Stimulated activated CD4-positive, alpha-beta T cell treated with anti-CD3 and anti-CD28 coated beads, Interleukin-1b, Interleukin-23, amount 100 ng/mL, for 4 hours (primary cell): Measurements from ENCODE around the gene BTG1.

ENCODE experiments used
- DNase-seq, 2 donors: peaks; one replicate each; pipeline ENCODE4 v3.0.0-alpha.2; 2020; ENCODE audit warnings: low read depth in 2 of 2

BTG1 gene, protein sequence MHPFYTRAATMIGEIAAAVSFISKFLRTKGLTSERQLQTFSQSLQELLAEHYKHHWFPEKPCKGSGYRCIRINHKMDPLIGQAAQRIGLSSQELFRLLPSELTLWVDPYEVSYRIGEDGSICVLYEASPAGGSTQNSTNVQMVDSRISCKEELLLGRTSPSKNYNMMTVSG

DNA sequence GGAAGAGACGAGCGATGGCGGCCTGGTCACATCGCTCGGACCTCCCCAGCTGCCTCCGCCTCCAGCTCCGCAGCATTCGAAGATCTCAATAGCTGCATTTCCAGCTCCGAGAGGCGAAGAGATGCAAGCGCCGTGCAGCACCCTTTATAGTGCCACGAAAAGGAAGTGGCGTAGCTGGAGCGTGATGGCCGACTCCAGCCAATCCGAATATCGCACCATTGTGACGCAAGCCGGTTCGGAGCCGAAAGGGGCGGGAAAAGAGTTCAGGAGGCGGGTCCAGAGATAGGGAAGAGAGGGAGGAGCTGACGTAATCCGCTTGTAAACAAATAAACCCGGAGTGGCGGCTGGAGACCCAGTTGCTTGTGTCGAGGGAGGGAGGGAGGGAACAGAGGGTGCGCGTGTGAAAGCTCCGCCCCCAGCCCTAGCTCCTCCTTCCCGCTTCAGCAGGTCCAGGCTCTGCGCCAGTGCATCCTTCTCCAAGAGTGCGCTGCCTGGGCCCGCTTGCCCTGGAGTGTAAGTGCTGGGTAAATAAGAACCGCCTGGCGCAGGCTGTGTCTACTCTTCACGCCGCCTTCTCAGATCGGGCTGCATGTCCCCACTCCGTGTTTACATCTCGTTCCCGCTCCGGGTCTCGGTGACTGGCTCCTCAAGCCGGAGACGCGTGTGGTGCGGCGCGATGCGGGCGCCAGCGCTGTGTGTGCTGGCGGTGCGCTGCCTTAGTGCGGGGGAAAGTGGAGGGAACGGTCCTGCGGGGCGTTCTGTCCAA, at the start of gene BTG1:
Gene BTG1, minus strand, starts transcription at position 116 of the 766 bp plus-strand sequence. CDS start 311 bp downstream, outside the sequence.
- DNase-seq = peak; percentile 89 to 98

DNA sequence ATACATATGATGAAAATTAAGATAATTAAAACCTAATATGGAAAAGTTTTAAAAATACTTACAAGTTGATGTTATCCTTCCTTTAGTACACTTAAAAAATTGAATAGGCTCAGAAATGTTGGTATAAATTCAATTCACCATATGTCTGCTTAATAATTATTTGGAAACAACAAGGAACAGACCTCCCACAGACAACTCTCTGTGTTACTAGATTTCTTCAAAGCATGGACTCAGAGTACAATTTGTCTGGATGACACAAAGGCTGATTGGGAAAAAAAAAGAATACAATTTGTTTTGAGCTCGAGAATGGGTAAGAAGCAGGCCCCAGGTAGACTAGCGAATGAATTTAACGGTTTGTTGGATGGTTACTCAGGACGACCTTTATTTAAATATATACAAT, 48.9 kb upstream of the BTG1 start:
- DNase-seq = no peak

DNA sequence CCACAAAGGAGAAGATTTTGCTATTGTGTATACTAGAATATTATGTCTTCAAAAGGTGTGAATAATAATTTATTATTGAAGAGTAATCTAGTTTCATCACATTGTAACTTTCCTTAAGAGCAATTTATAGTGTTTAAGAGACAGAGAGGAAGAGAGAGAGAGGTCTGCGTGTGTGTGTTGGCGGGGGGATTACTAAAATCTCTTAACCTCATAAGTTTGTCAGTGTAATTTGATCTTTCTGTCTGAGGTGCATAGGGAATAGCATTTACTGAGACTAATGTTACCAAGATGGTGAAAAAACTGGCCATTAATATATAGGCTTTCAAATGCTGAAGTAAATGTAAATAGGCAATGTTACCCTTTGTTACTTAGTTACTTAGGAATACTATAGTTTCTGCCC, 48.2 kb upstream of the BTG1 start:
- DNase-seq = no peak

DNA sequence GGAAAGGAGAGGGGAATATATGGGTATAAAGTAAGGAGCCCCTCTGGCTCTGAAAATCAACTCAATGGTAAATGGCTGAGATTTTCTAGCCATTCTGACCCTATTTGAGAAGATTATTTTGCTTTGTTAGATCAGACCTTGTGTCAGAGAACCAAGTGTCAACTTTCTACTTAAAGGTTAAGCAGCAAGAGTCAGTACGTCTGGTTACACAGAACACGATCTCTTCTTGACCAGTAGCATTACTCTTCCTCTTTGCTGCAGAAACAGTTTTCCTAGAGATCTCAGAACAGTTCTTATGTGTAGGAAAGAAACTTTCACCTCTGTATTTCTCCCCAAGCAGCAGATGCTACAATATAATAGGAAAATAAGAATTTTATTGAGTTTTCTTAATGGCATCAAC, 47.4 kb upstream of the BTG1 start:
- DNase-seq = no peak

DNA sequence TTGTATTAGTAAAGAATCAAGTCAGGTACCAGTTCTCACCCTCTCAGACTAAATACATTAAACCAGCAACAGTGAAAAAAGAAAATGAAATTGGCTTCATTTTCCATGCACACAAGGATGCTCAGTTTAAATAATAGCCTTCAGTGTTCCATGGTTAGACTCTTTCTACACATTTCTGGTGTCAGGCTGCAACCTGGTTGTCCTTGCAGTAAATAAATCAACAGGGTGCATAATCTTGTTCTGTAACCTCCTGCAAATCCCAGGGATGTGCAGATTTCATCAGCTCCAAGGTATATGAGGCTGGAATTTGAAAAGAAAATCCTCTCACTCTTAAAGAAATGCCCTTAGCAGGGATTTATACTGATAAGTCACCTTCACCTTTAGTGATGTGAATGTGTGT, 46.7 kb upstream of the BTG1 start:
- no peak for DNase-seq

DNA sequence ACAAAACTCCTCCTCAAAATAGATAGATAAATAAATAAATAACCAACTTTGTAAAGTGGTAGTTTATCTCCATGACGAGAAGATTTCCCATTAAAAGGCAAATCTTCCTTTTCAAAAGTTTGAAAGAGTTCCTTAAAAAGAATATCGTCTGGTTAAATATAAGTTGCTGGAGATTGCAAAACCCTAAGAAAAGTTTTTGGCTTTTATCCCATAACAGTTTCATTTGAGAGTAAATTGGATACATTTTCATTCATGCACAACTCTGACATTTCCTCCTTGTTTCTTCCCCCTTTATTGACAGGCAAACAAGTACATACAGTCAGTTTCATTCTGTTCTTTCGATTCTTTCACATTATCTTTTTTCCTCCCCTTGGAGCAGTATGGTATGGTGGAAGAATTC, 45.4 kb upstream of the BTG1 start:
- no peak for DNase-seq

DNA sequence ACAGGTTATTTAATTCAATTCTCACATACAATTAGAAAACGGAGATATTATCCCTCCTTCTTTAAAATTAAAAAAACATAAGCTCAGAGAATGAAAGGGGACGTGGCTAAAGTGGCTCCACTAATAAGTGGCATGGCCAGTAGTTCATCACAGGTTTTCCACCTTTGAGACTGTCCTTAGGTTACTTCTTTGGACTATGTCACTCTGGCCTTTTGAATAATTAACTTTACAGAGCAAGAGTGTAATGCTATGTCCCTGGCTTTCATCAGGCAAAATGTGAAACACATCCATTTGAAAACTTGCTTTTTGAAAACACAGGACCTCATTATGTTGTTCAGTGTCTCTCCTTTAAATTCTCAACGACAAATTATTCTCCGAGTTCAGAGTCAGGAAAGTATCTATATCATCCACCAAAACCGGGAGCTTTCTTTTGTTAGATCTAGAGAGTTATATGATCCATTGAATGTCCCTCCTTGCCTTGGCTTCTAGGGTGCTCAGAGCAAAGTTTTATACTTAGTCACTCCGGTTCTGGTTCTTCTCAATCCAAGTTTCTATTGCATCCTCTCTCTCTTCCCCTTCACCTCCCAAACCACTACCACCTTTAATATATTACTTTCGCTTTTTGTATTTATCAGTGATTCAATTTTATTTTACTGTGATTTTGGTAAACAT, 43.0 kb upstream of the BTG1 start:
- no peak for DNase-seq

DNA sequence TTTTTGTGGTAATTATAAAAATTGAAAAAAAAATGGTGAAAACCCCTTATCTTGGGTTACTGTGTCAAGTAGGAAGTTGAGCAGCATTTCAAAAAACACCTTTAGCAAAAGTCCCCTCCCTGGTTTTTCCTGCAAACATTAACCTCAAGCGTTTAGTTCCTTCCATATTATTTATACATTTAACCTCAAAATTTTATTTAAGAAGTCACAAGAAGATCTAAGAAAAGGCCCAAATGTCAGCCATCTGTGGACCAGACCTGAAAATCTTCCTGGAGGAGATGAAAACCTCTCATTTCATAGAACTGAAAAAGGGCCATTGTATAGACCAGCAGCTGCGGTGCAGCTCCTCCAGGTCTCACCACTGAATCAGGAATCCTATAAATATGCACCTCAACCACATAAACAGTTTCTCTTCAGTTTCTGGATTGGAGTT, 40.4 kb upstream of the BTG1 start:
- DNase-seq = no peak

DNA sequence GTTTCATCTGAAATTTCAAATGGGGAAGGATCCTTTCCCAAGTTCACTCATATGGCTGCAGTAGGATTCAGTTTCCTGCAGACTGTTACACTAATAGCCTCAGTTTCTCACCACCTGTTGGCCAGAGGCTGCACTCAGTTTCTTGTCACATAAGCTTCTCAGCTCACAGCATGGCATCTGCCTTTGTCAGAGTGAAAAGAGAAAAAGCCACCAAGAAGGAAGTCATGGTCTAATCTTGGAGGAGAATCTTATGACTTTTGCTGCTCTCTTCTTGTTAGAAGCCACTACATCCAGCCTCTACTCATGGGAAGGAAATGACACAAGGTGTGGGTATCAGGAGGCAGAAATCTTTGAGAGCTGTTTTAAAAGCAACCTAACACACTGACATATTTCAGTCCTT, 39.4 kb upstream of the BTG1 start:
- DNase-seq = no peak

DNA sequence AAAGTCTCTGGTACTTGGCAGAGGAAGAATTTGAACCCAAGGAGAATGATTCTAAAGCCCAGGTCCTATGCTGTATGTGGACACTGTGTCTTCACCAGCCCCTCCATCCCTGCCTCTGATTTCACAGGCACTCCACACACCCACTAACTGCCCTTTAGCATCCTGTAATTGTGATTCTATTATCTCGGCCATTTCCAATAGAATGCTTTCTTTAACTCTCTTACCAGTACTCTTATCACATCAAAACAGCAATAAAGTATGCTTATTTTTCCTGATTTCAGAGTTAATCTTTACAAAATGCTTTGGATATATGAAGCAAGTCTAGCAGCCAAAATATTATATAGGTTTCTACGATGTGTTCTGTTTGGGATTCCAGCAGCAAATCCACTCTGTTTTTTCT, 37.9 kb upstream of the BTG1 start:
- DNase-seq = no peak

DNA sequence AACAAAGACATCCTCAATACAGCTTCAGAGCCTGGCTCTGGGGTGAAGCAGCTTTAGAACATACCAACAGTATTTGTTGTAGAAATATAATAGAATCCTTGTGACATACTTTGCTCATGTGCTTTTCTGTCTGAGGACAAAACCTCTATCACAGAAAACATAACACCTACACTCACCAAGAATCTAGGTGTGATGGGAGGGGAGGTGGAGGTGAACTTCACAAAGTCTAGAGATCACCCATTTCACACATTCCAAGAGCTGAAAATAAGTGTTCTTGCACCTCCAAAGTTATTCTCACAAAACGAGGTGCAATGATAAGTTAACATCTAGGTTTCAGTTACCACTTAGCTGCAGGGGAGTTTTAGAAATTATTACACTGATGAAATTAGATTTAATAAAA, 32.7 kb upstream of the BTG1 start:
- DNase-seq = no peak

DNA sequence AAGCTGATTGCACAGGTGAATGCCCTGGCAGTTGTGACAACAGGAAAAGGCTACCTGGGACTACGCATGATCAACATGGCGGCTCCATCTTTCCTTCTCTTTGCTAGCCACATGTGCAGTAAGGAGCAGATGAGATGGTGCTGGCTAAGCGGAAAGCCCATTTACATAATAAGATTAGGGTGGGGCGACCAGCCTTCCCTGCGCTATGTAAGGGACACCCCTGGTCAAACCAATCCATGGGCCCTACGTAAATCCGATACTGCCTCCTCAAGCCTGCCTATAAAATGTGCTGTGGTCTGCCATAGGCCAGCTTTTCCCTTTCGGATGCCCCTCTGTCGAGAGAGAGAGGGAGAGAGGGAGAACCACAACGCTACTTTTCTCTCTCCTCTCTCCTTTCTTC, 31.0 kb upstream of the BTG1 start:
- no peak for DNase-seq

DNA sequence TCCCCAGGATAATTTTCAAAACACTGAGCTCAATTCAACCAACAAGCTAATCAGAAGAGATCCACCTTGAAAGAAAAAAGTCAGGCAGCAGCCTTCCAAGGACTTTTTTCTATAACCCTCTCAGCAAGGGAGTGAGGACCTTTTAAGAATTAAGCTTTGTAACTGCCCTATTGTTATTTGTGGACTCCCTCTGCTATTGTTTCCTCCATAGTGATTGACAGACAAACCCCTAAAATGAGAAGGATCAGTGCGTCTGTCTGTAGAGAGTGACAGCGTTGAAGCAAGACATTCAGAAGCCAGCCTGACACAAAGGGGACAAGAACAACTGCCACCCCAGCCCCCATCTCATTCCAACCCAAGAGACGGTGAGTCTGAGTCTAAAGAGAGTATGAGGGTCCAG, 30.3 kb upstream of the BTG1 start:
- no peak for DNase-seq

DNA sequence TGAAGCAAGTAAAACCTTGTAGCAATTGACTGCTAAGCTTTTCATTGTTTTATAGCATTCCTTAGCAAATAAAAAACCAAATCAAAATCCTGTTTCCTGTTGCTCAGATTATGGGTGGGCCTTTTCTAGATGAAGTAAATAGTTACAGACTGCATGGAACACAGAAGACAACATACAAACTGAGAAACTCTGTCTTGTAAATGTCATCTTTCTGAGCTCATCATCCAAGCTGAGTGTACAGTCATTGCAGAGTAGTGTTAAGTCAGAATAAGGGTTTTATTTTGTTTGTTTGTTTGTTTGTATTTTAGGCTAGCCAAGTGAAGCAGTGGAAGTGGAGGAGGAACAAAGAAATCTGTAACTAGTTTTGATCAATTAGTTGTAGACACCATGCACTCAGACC, 24.4 kb upstream of the BTG1 start:
- DNase-seq = no peak

DNA sequence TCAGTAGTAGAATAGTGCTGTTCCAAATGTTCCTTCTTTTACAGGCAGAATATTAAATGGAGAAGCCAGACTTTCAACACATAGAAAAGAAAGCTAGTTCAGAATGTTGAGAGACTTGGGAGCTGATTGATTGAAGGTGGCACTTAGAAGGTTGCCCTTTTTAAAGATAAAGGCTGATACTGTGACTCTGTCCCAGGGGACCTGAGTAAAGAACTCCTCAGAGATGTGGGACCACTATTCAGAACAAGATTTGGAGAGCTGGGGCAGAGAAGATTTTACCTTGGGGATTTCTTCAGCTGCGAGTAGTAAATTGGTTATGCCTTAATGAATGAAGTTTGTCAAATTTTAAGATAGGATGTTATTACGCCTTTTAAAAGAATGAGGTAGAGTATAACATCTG, 21.4 kb upstream of the BTG1 start:
- DNase-seq = no peak

DNA sequence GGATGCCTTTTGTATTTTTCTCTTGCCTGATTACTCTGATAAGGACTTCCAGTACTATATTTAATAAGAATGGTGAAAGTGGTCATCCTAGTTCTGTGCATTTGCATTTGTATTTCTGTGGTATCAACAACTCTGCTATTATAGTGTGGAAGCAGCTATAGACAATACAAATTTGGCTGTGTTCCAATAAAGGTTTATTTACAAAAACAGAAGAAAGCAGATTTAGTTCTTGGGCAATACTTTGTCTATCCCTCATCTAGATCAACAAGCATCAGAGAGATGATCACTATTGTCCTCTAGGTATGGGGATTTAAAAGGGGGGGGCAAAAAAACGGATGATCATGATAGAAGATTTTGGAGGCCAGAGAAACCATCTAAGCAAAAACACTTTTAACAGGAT, 19.1 kb upstream of the BTG1 start:
- DNase-seq = no peak

DNA sequence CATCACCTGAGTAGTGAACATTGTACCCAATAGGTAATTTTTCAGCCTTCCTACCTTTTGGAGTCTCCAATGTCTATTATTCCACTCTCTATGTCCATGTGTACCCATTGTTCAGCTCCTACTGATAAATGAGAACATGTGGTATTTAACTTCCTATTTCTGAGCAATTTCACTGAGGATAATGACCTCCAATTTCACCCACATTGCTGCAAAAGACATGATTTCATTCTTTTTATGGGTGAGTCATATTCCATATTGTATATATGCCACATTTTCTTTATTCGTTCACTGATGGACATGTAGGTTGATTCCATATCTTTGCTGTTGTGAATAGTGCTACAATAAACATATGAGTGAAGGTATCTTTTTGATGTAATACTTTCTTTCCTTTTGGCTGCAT, 16.4 kb upstream of the BTG1 start:
- DNase-seq = no peak

DNA sequence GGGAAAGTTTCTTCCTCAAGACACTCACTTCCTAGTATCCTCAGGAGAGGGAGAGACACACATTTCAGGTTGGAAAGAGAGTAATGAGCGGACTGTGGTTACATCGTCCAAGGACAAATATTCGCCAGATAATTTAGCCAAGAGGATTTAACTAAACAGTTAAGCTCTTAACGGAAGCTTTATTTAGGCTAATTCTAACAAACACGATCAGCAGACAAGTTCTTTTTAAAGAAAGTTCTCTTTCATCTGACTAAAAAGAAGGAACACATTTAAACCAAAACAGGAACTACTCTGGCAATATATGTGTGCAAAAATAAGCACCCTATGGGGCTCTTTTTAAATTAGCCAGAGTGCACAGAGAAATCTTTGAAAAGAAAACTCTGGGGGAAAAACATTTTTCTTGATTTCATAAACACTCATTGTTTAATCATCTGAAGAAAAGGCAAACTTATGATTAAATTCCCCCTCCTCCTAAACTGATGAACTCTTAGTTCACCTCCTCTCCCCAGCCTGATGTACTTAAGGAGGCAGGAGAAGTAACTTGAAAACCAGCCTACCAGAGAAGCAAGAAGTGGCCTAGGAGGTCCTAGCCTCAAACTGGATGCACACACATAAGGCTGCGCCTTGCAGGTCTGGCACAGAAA, 13.3 kb upstream of the BTG1 start:
- no peak for DNase-seq

DNA sequence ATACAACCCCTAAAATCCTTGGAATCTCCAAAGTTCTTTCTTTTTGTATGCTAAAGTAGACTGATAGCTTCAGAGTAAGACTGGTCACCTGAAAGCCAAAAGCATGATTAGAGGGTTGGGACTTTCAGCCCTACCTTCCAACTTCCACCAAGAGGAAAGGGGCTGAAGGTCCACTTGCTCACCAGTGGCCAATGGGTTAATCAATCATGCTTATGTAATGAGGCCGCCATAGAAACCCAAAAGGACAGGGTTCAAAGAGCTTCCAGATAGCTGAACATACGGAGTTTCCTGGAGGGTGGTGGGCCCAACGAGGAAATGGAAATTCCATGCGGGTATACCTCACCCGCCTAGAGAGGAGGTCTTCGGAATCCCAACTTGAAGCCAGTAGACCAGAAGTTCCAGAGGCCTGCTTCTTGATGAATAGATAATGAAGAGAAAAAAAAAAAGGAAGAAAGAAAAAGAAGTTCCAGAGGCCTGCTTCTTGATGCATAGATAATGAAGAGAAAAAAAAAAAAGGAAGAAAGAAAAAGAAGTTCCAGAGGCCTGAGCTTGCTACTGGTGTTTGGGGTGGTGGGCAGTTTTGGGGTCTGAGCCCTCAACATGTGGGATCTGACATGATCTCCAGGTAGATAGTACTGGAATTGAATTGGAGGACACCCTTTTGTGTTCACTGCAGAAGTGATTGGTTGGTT, 11.2 kb upstream of the BTG1 start:
- no peak for DNase-seq

DNA sequence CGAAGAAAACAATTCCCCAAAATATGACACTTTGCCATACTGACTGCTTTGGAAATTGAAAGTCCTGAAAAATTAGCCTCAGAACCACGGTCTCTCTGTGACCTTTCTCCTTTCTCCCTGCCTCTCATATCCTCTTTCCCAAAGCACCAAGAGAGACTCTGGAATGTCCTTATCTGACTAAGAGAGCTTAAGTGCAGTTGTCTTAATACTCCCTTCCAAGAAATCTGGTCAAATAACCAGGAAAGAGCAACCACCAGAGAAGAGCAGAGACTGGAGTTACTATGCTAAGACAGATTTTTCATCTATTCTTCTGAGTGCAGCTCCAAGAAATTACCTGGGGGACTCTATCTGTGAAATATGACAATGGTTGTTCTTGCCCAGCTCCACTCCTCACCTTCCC, 10.5 kb upstream of the BTG1 start:
- DNase-seq = no peak

DNA sequence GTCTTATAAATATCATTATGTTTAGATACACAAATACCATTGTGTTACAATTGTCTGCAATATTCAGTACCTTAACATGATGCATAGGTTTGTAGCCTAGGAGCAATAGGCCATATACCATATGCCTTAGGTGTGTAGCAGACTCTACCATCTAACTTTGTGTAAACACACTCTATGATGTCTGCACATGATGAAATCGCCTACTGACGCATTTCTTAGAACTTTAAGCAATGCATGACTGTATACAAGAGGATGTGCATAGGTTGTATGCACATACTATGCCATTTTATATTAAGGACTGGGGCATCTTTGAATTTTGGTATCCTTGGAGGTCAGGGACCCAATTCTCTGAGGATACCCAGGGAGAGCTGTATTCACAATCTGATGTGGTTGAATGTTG, 10.1 kb upstream of the BTG1 start:
- DNase-seq = no peak

DNA sequence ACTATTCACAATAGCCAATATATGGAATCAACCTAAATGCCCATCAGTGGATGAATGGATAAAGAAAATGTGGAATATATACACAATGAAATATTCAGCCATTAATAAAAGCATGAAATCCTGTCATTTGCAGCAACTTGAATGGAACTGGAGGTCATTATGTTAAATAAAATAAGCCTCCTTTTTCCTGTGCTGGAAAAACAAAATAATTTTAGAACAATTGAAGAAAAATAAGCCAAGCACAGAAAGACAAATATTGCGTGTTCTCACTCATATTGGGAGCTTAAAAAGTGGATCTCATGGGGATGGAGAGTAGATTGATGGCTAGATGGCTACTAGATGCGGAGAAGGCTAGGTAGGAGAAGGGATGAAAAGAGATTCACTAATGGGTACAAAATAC, 6.3 kb upstream of the BTG1 start:
- DNase-seq = no peak
